ENCODE measurements around the gene C10orf62. TPM values are rescaled to one million over a fixed set of nuclear protein-coding genes. Genes with fewer than 3 reads are reported as not detected.

C10orf62 gene
- total and polyA plus RNA-seq, 2 of the 13 experiments (the other 11 are each of a cell fraction or from before 2014, with no cell fraction given) = 0.61 to 1.6 TPM

GRCh38 chr10:97572214-97572989 is 17.1 kb upstream of the C10orf62 start, which contains the start of gene ANKRD2 (continued):
- TF ChIP-seq PITX1 (CRISPR knock-in tag; IDR thresholded peaks at IDR 0.05) (peak; percentile 41; the same call in 1 of the 2 replicates), ZNF572 (CRISPR knock-in tag; IDR thresholded peaks at IDR 0.05) (0 out of 2 replicates have a peak, but pooled peaks have one; percentile 85), TSC22D2 (CRISPR knock-in tag; IDR thresholded peaks at IDR 0.05; ENCODE audit: borderline replicate concordance) (no peak), ZNF460 (CRISPR knock-in tag; IDR thresholded peaks at IDR 0.05; ENCODE audit: borderline replicate concordance) (no peak), KDM2A (CRISPR knock-in tag; IDR thresholded peaks at IDR 0.05; ENCODE audit: borderline replicate concordance, low read depth) (0 out of 2 replicates have a peak, but pooled peaks have one; percentile 37), ZNF619 (CRISPR knock-in tag; IDR thresholded peaks at IDR 0.05) (0 out of 2 replicates have a peak, but pooled peaks have one; percentile 49), ZNF282 (IDR thresholded peaks at IDR 0.05; ENCODE audit: partially characterized antibody) (no peak), SAP130 (CRISPR knock-in tag; IDR thresholded peaks at IDR 0.05; ENCODE audit: low read depth) (peak; percentile 16; the same call in 1 of the 2 replicates), THAP11 (CRISPR knock-in tag; IDR thresholded peaks at IDR 0.05) (0 out of 2 replicates have a peak, but pooled peaks have one; percentile 33), ZNF777 (CRISPR knock-in tag; IDR thresholded peaks at IDR 0.05) (no peak), SALL1 (CRISPR knock-in tag; IDR thresholded peaks at IDR 0.05) (peak; percentile 73), HIVEP1 (CRISPR knock-in tag; IDR thresholded peaks at IDR 0.05) (no peak), BCL3 (CRISPR knock-in tag; IDR thresholded peaks at IDR 0.05) (no peak), GTF3A (CRISPR knock-in tag; conservative IDR thresholded peaks at IDR 0.05) (0 out of 2 replicates have a peak, but pooled peaks have one; percentile 51), ARNTL (CRISPR knock-in tag; IDR thresholded peaks at IDR 0.05) (no peak), IKZF4 (CRISPR knock-in tag; IDR thresholded peaks at IDR 0.05; ENCODE audit: borderline replicate concordance, low read depth, not compliant biosample characterization) (no peak), ZBTB1 (CRISPR knock-in tag; IDR thresholded peaks at IDR 0.05; ENCODE audit: borderline replicate concordance) (no peak), RBM39 (IDR thresholded peaks at IDR 0.05; ENCODE audit: low read depth, low read length, poor library complexity, severe bottlenecking) (peak; percentile 33), SP2 (CRISPR knock-in tag; IDR thresholded peaks at IDR 0.05) (no peak), ZNF790 (CRISPR knock-in tag; IDR thresholded peaks at IDR 0.05; ENCODE audit: borderline replicate concordance) (no peak), ZFX (CRISPR knock-in tag; IDR thresholded peaks at IDR 0.05; ENCODE audit: low read depth) (peak; percentile 59), NCOR1 (IDR thresholded peaks at IDR 0.05; ENCODE audit: borderline replicate concordance, low read length) (no peak), SMC3 (IDR thresholded peaks at IDR 0.05; ENCODE audit: low read length) (peak; percentile 92), ATF3 (CRISPR knock-in tag; IDR thresholded peaks at IDR 0.05) (no peak), ZFP91 (CRISPR knock-in tag; IDR thresholded peaks at IDR 0.05; ENCODE audit: borderline replicate concordance) (peak; percentile 71), KLF12 (CRISPR knock-in tag; IDR thresholded peaks at IDR 0.05; ENCODE audit: borderline replicate concordance) (no peak), ZNF230 (CRISPR knock-in tag; IDR thresholded peaks at IDR 0.05) (0 out of 2 replicates have a peak, but pooled peaks have one; percentile 55)
